Mesodermal cell (in vitro differentiated cells): ENCODE data around the gene ADAM12.

Experiments used
- H3K27ac ChIP-seq: 2 replicates; pipeline ENCODE4 v1.7.0; 2013; ENCODE audit warnings: mild to moderate bottlenecking, low read depth, low read length, moderate library complexity; ENCODE audit not compliant: severe bottlenecking
- H3K36me3 ChIP-seq: 2 replicates; pipeline ENCODE4 v1.7.1; 2013; ENCODE audit warnings: mild to moderate bottlenecking, low read length, moderate library complexity; ENCODE audit not compliant: control insufficient read depth, insufficient read depth
- H3K4me1 ChIP-seq: one replicate; pipeline ENCODE4 v1.7.1; 2013; ENCODE audit warnings: mild to moderate bottlenecking, low read length; ENCODE audit not compliant: insufficient read depth, control insufficient read depth, poor library complexity, severe bottlenecking
- H3K4me3 ChIP-seq: 2 replicates; pipeline ENCODE4 v1.7.0; 2013; ENCODE audit warnings: low read length, control low read depth, mild to moderate bottlenecking; ENCODE audit not compliant: insufficient read depth, poor library complexity, severe bottlenecking; ENCODE audit errors: extremely low read depth
- H3K9me3 ChIP-seq: 2 replicates; pipeline ENCODE4 v1.7.1; 2013; ENCODE audit warnings: mild to moderate bottlenecking, low read length, moderate library complexity; ENCODE audit not compliant: control insufficient read depth
- WGBS, 2 experiments: methylation state at CpG; one replicate each; pipeline ENCODE4 v1.1.5; 2013; ENCODE audit warnings: missing lambda C conversion rate in 2 of 2; ENCODE audit not compliant: insufficient coverage in 2 of 2; 5-methylcytosine and 5-hydroxymethylcytosine counted together

ADAM12 gene

DNA sequence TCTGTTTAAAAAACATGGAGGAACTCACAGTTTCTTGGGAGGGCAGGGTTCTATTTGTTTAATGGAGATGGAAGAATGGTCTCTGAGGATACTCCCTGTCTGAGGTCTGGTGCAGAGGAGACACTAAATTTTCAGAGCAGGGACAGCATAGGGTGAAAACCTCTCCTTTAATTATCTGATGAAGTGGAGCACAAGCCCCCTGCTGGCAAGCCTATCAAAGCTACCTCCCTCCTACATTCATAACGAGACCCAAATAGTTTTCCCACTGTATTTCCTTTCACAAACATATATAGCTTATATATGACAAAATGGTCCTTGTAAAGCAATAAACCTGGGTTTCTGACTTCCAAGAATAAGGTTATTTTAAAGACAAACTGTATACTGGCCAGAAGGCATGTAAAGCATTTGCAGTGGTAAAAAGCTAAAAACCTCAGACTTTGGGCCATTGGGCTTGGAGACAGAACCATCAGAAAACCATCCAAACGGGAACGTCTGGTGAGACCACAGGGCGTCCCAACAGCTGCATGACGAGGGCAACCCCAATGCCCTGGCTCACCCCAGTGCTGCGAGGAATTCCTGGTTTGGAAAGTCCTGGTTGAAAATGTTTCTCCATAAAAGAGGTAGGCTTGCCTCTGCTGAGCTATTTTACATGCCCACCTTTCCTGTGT is 290.6 kb downstream of the ADAM12 start:
- Histone ChIP-seq H3K36me3 (no peaks in the 10 kb centered on the region), H3K27ac (no peak overlapping the region), H3K9me3 (no peaks in the 10 kb centered on the region), H3K4me3 (no peak overlapping the region), H3K4me1 (no peaks in the 10 kb centered on the region)
- 87% methylated on average over 5 of the region's 6 CpGs for WGBS, 2 experiments

DNA sequence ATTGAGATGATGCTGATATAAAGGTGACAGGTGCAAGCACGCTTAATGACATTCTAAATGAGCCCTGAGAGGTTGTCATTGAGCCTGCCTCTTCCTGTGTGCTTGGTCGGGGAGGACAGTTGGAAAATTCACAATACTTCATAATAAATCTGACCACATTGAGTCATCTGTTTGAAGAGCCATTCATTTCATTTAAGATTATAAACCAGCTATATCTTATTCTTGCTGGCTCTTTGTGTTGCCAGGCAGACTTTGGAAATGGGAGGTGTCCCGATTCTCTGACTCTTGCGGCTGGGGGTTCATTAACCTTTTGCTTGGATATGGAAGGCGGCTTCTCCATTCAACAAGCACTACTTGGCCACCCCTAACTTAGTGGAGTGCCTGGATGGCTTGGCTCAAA is 293.7 kb downstream of the ADAM12 start:
- Histone ChIP-seq H3K4me3 (no peak overlapping the region), H3K4me1 (no peaks in the 10 kb centered on the region), H3K9me3 (no peaks in the 10 kb centered on the region), H3K36me3 (no peaks in the 10 kb centered on the region), H3K27ac (no peak overlapping the region)
- WGBS, 2 experiments = 88% methylated on average over 2 of the region's 5 CpGs; no CpG with 5 or more reads in 1 of the 2 experiments

DNA sequence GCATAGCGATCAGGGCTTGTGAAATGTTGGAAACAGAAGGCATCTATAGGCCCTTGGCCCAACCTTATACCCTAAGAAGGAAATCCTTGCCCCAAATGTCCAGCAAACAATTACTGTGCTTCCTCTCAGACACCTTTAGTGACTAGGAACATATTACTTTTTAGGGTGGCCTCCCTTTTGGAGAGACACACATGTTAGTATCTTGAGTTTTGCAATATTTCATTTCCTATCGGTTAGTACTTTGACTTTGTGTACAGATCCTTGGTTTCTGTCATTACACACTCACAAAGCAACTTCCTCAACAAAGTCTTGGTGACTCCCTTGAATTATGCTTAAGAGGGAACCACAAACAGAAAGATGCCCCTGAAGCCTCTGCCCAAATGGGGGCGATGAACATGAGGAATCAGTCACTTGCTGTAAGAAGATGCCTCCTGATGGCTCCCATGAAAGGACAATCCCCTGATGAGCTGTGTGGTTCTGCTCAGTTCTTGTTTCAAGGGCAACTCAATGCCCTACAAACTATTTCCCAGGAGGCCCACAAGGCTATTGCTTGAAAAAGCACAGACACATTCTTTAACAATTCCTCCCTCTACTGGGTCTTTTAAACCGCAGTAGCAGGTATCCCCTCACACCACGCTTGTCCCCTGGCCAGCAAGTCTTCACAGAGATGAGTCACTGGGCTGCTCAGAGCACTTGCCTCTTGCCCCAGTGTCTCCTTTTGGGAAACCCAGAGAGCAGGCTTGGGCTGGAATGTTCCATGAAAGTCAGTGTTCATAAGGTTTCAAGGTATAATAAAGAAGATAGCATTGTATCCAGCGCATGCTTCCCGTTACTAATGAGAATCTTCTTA is 295.7 kb downstream of the ADAM12 start:
- Histone ChIP-seq H3K9me3 (no peaks in the 10 kb centered on the region), H3K4me3 (no peak overlapping the region), H3K4me1 (no peaks in the 10 kb centered on the region), H3K27ac (no peak overlapping the region), H3K36me3 (no peaks in the 10 kb centered on the region)
- WGBS, 2 experiments = 94 to 95% methylated on average over 4 to 7 of the region's 7 CpGs

DNA sequence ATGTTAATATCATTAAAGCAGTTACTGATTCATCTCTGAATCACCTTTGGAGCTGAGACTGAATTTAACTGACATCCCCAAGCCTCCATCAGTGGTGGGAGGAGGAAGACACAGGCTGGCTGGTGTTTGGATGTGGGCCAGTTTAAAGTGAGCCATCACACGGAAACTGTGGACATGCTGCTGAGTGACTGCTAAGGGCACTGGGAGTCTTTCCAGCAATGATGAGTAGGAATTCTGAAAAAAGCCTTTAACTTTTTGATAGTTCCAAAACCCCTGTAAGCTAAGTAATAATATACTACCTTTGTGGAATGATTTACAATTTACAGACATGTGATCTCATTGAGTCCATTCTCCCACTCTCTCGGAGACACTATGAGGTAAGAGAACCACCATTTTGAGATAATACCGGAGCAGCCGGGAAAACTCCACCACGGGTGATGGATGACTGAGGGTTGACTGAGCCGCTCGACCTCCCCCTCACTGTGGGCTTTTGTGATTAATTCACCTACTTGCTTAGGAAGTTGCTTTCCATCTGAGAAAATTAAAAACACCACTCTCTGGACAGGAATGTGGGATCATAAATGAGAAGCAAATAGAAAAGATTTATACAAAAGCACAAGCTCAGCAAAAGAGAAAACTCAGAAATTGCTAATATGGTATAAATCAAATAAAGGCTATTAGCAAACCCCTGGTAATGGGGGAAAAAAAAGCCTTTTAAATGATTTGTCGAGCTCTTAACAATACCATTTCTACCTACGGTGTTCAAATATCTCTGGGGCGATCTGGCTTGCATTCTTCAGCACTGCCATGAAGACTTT is 297.2 kb downstream of the ADAM12 start:
- 97 to 100% methylated on average over 1 to 5 of the region's 10 CpGs for WGBS, 2 experiments
- H3K36me3 ChIP-seq = no peaks in the 10 kb centered on the region
- H3K27ac ChIP-seq = no peak overlapping the region
- no peak overlapping the region for H3K4me3 ChIP-seq
- H3K4me1 ChIP-seq = no peaks in the 10 kb centered on the region
- no peaks in the 10 kb centered on the region for H3K9me3 ChIP-seq

DNA sequence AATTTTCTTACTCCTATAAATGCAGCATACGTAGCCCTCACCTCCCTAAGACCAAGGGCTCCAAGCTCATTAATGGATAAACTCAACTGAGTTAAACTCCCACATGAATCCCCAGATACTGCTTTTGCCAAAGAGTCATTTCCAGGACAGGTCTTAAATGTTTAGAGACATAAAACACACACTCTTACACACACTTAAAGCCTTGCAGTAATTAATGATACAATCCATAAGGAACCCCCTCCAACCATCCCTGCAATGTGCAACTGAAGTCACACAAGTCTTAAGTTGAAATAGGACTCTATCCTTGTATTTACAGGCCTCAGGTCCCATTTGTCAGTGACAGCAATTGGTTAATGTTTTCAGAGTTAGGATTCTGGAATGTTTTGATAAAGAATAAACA is 297.8 kb downstream of the ADAM12 start:
- Histone ChIP-seq H3K4me1 (no peaks in the 10 kb centered on the region), H3K4me3 (no peak overlapping the region), H3K36me3 (no peaks in the 10 kb centered on the region), H3K27ac (no peak overlapping the region), H3K9me3 (no peaks in the 10 kb centered on the region)
- 80 to 100% methylated on average over 1 of the region's 1 CpG for WGBS, 2 experiments

DNA sequence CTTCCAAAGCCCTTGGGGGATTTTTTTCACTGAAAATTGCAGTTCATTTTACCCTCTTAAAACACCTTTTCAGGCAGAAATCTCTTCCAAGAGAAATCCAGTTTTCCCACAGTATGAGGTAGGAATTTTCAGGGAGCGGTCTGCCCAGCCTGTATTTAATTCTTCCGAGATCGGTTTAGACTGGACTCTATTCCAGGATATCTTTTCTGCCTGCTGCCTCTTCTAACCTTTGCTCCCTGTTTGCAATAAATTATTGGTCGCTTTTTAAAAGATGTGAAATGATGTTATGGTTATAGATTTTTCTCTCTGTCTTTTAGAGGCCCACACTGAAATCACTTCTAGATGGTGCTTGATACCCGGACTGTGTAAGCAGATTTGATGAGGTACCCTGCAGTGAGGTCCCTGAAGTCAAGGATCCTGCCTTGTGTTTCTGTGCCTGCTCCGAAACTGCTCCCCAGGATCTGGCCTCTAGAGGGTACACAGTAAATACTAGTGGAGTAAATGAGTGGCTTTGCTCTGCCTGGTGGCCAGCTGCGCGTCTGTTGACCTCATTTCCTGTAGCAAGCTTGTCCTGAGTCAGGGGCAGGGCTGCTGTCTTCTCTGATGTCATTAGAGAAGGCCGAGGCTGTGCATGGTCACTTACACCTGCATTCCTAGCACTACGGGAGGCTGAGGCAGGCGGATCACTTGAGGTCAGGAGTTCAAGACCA is 300.3 kb downstream of the ADAM12 start:
- no peaks in the 10 kb centered on the region for H3K4me1 ChIP-seq
- no peaks in the 10 kb centered on the region for H3K36me3 ChIP-seq
- 77 to 81% methylated on average over 4 of the region's 11 CpGs for WGBS, 2 experiments
- H3K4me3 ChIP-seq = no peak overlapping the region
- H3K27ac ChIP-seq = no peak overlapping the region
- H3K9me3 ChIP-seq = no peaks in the 10 kb centered on the region

DNA sequence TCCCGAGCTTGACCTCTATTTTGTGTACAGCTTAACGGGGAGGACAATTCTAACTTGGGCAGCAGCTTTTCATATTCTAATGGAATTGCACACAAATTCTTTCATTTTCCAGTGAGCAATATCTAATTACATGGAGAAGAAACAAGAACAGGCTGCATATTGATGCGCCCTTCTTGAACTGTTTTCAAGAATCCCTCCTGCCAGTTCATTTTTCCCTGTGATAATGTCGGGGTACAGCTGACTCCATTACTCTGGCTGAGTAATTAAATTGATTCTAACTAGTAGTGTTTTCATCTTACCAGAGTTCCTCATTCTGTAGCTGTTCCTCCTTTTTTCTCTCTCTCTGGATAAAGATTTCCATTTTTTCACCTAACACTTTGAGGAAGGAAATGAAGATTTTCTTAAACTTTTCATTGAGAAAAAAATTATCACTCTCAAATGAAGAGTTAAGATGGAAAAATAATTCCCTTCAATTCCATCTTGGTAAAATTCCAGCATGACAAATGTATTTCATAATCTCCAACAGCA is 301.1 kb downstream of the ADAM12 start:
- 80 to 100% methylated on average over 1 of the region's 4 CpGs for WGBS, 2 experiments
- no peaks in the 10 kb centered on the region for H3K36me3 ChIP-seq
- H3K9me3 ChIP-seq = no peaks in the 10 kb centered on the region
- no peaks in the 10 kb centered on the region for H3K4me1 ChIP-seq
- H3K27ac ChIP-seq = no peak overlapping the region
- H3K4me3 ChIP-seq = no peak overlapping the region

DNA sequence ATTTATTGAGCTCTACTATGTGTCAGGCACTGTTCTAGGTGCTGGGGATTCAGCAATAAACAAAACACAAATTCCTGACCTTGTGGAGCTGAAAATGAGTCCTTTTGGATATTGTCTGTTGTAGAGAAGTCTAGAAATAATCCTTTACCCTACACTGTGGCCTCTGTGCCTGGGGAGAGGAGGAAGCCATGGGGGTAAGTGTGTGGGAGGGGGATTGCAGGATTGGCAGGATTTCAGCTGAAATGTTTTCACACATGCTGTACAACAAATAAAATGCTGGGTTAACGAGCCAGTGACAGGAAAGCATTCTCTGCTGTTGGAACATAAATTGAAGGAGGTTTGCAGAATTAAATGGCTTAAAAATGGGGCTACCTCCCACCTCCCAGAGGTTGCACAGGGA is 302.5 kb downstream of the ADAM12 start:
- Histone ChIP-seq H3K4me3 (no peak overlapping the region), H3K4me1 (no peaks in the 10 kb centered on the region), H3K9me3 (no peaks in the 10 kb centered on the region), H3K27ac (no peak overlapping the region), H3K36me3 (no peaks in the 10 kb centered on the region)
- WGBS, 2 experiments = 100% methylated on average over 1 of the region's 1 CpG; no CpG with 5 or more reads in 1 of the 2 experiments

DNA sequence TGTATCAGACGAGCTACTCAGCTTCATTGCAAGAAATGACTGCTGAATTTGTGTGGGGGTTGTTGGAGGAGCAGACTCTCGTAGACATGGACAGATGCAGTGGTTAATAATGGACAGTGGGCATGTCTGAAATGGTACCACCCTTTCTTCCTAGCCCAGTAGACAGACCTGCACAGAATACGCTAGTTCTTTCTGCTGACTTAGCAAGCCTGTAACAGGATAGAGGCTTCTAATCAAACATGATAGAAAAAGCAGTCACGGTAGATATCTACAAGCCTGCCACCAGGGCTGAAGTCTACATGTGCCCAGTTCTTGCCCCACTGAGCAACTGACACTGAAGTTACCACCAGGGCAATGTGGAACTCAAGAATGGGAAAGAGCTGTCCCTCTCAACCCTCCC is 303.9 kb downstream of the ADAM12 start:
- H3K4me3 ChIP-seq = no peak overlapping the region
- no peaks in the 10 kb centered on the region for H3K9me3 ChIP-seq
- no peaks in the 10 kb centered on the region for H3K4me1 ChIP-seq
- 93 to 97% methylated on average over 2 to 4 of the region's 4 CpGs for WGBS, 2 experiments
- H3K36me3 ChIP-seq = no peaks in the 10 kb centered on the region
- H3K27ac ChIP-seq = no peak overlapping the region

DNA sequence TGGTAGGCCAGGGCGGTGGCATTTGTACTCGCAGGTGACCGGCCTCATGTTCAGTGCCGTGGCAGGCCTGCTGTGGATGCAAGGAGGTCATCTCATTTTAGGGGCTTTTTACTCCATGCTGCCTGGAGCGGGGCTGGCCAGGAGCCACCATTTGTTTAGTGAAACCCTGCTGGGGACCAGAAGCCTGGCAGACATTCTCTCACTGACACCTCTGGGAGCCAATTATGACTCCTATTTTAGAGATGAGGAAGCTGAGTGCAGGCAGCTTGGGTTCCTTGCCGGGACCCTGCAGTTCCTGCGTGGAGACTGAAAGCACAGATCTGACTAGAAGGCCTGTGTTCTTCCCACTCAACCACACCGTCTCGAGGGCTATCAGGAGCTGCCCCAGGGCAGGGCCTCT is 305.3 kb downstream of the ADAM12 start:
- no peaks in the 10 kb centered on the region for H3K4me1 ChIP-seq
- H3K4me3 ChIP-seq = no peak overlapping the region
- no peak overlapping the region for H3K27ac ChIP-seq
- H3K9me3 ChIP-seq = no peaks in the 10 kb centered on the region
- WGBS, 2 experiments = 94 to 96% methylated on average over 5 to 7 of the region's 9 CpGs
- H3K36me3 ChIP-seq = no peaks in the 10 kb centered on the region
